MCF 10A (cell line): Measurements from ENCODE around the gene MTFR1L. TPM values are rescaled to one million over a fixed set of nuclear protein-coding genes. Genes with fewer than 3 reads are reported as not detected.

Experiments used
- BruUV-seq: library from RNA; stranded (reverse); fragments of 400-500 nt; replicated peaks from 2 replicates; lab custom pipeline; 2021; lab: Mats Ljungman, UMichigan
- CTCF ChIA-PET: fragments of 300-600 bp; sonication (Branson Sonifier 250); formaldehyde crosslinking; extraction: SDS; loops from one replicate; lab custom pipeline; 2021; ENCODE audit warnings: antibody characterized with exemption, inconsistent platforms; lab: Yijun Ruan, JAX
- POLR2A ChIA-PET: fragments of 300-600, 350-650 bp; sonication (Branson Sonifier 250); formaldehyde crosslinking; extraction: SDS; loops from one replicate; lab custom pipeline; 2020; ENCODE audit warnings: antibody characterized with exemption, inconsistent platforms; lab: Yijun Ruan, JAX
- DNase-seq: peaks from one replicate; pipeline ENCODE4 v3.0.0-alpha.2; 2018; ENCODE audit not compliant: unreplicated experiment
- H3K27ac Mint-ChIP-seq: one replicate; pipeline ENCODE4 v1.8.0; 2022; ENCODE audit warnings: mild to moderate bottlenecking, low read depth, mixed read lengths; ENCODE audit not compliant: unreplicated experiment
- H3K27me3 Mint-ChIP-seq: one replicate; pipeline ENCODE4 v1.8.0; 2022; ENCODE audit warnings: mixed read lengths; ENCODE audit not compliant: insufficient read depth, unreplicated experiment
- H3K36me3 Mint-ChIP-seq: one replicate; pipeline ENCODE4 v1.8.0; 2022; ENCODE audit warnings: mild to moderate bottlenecking, moderate library complexity, mixed read lengths; ENCODE audit not compliant: insufficient read depth, unreplicated experiment
- H3K4me1 Mint-ChIP-seq: one replicate; pipeline ENCODE4 v1.8.0; 2022; ENCODE audit warnings: mixed read lengths; ENCODE audit not compliant: insufficient read depth, unreplicated experiment
- H3K4me3 Mint-ChIP-seq: one replicate; pipeline ENCODE4 v1.8.0; 2022; ENCODE audit warnings: mild to moderate bottlenecking, moderate library complexity, mixed read lengths; ENCODE audit not compliant: unreplicated experiment
- H3K9me3 Mint-ChIP-seq: one replicate; pipeline ENCODE4 v1.8.0; 2022; ENCODE audit warnings: mixed read lengths; ENCODE audit not compliant: unreplicated experiment
- CTCF ChIP-seq: fragments of 200-600 bp; IDR thresholded peaks from one replicate; pipeline ENCODE4 v1.8.0; 2022; ENCODE audit warnings: antibody characterized with exemption, mild to moderate bottlenecking; ENCODE audit not compliant: unreplicated experiment
- intact Hi-C: fragments of 100-400 bp; cut with micrococcal nuclease; formaldehyde crosslinking; loops from 2 replicates; pipeline ENCODE4 v1.14.1; 2022
- total RNA-seq: library from RNA; stranded (reverse); gene quantifications from 2 replicates; pipeline ENCODE4 v1.2.3, GENCODE V29; 2022

MTFR1L gene
- total RNA-seq, 1 experiment from 2014 or later = 39.3 TPM

- Mint-ChIP-seq H3K4me1 (no peaks in the 10 kb centered on the region), H3K36me3 (no peaks in the 10 kb centered on the region), H3K27ac (no peak overlapping the region), H3K4me3 (no peak overlapping the region), H3K27me3 (no peaks in the 10 kb centered on the region), H3K9me3 (no peaks in the 10 kb centered on the region)
- BruUV-seq = no TSS peak
- ChIA-PET POLR2A (no interaction called here), CTCF (interaction anchor here (0.6 to 0.9 kb wide), 2 partner anchors 277 to 282 kb away, joined by 4 read pairs; no protein-coding TSS in a partner anchor)
- no peak for DNase-seq
- TF ChIP-seq CTCF = no peak
- intact Hi-C loops = no loop called here
These were observed 38.7 kb upstream of the MTFR1L start for GRCh38 chr1:25781130-25781433.

GRCh38 chr1:25782608-25783201 lies 37.0 kb upstream of the MTFR1L start:
- no TSS peak for BruUV-seq
- TF ChIP-seq CTCF = no peak
- Mint-ChIP-seq H3K4me3 (no peak overlapping the region), H3K27me3 (no peaks in the 10 kb centered on the region), H3K9me3 (no peaks in the 10 kb centered on the region), H3K4me1 (no peaks in the 10 kb centered on the region), H3K27ac (no peak overlapping the region), H3K36me3 (no peaks in the 10 kb centered on the region)
- ChIA-PET POLR2A (no interaction called here), CTCF (no interaction called here)
- DNase-seq = no peak
- intact Hi-C loops = no loop called here

GRCh38 chr1:25784575-25785051 lies 35.1 kb upstream of the MTFR1L start:
- TF ChIP-seq CTCF = no peak
- Mint-ChIP-seq H3K9me3 (no peaks in the 10 kb centered on the region), H3K4me1 (no peaks in the 10 kb centered on the region), H3K27ac (no peak overlapping the region), H3K36me3 (no peaks in the 10 kb centered on the region), H3K27me3 (no peaks in the 10 kb centered on the region), H3K4me3 (no peak overlapping the region)
- CTCF ChIA-PET = interaction anchor here (0.6 kb wide), 1 partner anchor 90 kb away, joined by 6 read pairs; no protein-coding TSS in a partner anchor
- POLR2A ChIA-PET = no interaction called here
- intact Hi-C loops = no loop called here
- BruUV-seq = no TSS peak
- no peak for DNase-seq

GRCh38 chr1:25785333-25786067 lies 34.3 kb upstream of the MTFR1L start:
- Mint-ChIP-seq H3K27me3 (no peaks in the 10 kb centered on the region), H3K9me3 (no peaks in the 10 kb centered on the region), H3K4me3 (no peak overlapping the region), H3K36me3 (no peaks in the 10 kb centered on the region), H3K4me1 (no peaks in the 10 kb centered on the region), H3K27ac (no peak overlapping the region)
- no peak for TF ChIP-seq CTCF
- POLR2A ChIA-PET = interaction anchor here (0.6 kb wide), 1 partner anchor 400 kb away, joined by 3 read pairs; no protein-coding TSS in a partner anchor
- BruUV-seq = no TSS peak
- no peak for DNase-seq
- intact Hi-C loops = no loop called here
- CTCF ChIA-PET = interaction anchor here (1.1 kb wide), 1 partner anchor 167 kb away, joined by 3 read pairs; no protein-coding TSS in a partner anchor
